Erythroblast (primary cell): ENCODE results near the gene CXCL16.

Source experiments
- GATA1 ChIP-seq: IDR thresholded peaks from 2 replicates; pipeline ENCODE4 v1.6.1; 2011; ENCODE audit warnings: low read depth, mild to moderate bottlenecking, control low read depth, low read length, moderate library complexity
- POLR2A ChIP-seq: IDR thresholded peaks from 2 replicates; pipeline ENCODE4 v1.6.1; 2011; ENCODE audit warnings: mild to moderate bottlenecking, low read length

- TF ChIP-seq POLR2A (no peak), GATA1 (no peak)
Measured at GRCh38 chr17:4747847-4748246, 8.1 kb upstream of the CXCL16 start.
